ENCODE results near the gene CACNB4. TPM values are rescaled to one million over a fixed set of nuclear protein-coding genes. Genes with fewer than 3 reads are reported as not detected.

Gene CACNB4
- total and polyA plus RNA-seq, 8 donors, result under 0.01 to 6.4 (median 1.0) TPM

DNA sequence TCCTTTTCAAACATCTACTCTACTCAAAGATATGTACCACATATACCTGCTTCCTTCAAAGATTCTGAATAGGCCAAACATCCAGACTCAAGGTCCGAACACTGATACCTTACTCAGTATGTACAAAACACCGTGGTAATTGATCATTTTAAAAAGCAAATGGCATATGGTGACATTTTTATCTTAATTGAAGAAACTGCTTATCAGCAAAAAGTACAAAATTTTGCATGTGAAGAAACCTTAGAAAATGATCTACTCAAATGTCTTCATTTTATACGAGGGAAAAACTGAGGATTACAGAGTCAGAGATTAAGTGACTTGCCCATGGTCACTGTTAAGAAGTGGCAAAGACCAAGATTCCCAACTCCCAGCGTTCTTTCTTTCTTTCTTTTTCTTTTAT, 133.0 kb downstream of the CACNB4 start:
- Histone ChIP-seq H3K27ac (no peak overlapping the region), H3K27me3 (no peaks in the 10 kb centered on the region), H3K4me3 (no peak overlapping the region), H3K9me3 (no peaks in the 10 kb centered on the region), H3K4me1 (no peaks in the 10 kb centered on the region), H3K36me3 (no peaks in the 10 kb centered on the region)
- DNase-seq, result no peak
- TF ChIP-seq, protein P1, sequence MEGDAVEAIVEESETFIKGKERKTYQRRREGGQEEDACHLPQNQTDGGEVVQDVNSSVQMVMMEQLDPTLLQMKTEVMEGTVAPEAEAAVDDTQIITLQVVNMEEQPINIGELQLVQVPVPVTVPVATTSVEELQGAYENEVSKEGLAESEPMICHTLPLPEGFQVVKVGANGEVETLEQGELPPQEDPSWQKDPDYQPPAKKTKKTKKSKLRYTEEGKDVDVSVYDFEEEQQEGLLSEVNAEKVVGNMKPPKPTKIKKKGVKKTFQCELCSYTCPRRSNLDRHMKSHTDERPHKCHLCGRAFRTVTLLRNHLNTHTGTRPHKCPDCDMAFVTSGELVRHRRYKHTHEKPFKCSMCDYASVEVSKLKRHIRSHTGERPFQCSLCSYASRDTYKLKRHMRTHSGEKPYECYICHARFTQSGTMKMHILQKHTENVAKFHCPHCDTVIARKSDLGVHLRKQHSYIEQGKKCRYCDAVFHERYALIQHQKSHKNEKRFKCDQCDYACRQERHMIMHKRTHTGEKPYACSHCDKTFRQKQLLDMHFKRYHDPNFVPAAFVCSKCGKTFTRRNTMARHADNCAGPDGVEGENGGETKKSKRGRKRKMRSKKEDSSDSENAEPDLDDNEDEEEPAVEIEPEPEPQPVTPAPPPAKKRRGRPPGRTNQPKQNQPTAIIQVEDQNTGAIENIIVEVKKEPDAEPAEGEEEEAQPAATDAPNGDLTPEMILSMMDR (IDR thresholded peaks at IDR 0.05), result no peak
- no peak for TF ChIP-seq POLR2A (IDR thresholded peaks at IDR 0.05)
- no peak for TF ChIP-seq EP300 (IDR thresholded peaks at IDR 0.05)
- TF ChIP-seq POLR2AphosphoS5 (IDR thresholded peaks at IDR 0.05), result no peak
- 86 to 92% (median 91%) methylated on average over 4 of the region's 4 CpGs for WGBS, 5 donors
- intact Hi-C loops (cut with DNase I; ENCODE audit: low total_unique reads), result no loop called here

DNA sequence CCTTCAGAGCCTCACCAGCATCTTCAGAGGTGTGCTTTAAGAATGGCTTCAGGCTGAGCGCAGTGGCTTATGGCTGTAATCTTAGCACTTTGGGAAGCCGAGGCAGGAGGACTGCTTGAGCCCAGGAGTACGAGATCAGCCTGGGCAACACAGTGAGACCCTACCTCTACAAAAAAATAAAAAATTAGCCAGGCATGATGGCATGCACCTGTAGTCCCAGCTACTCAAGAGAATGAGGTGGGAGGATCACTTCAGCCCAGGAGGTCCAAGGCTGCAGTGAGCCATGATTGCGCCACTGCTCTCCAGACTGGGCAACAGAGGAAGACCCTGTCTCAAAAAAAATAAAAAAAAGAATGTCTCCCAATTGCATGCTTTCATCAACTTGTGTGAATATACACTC, 137.3 kb downstream of the CACNB4 start:
- H3K4me3 ChIP-seq, result no peak overlapping the region
- DNase-seq, result no peak
- WGBS, 5 donors, result 92 to 99% (median 96%) methylated on average over 4 of the region's 4 CpGs
- H3K27me3 ChIP-seq, result no peaks in the 10 kb centered on the region
- H3K4me1 ChIP-seq, result peaks cover 0 to 6% (median 0%) of the 10 kb centered on the region in 4 donors
- H3K27ac ChIP-seq, result no peak overlapping the region
- no peaks in the 10 kb centered on the region for H3K9me3 ChIP-seq
- intact Hi-C loops (cut with DNase I; ENCODE audit: low total_unique reads), result no loop called here
- H3K36me3 ChIP-seq, result no peaks in the 10 kb centered on the region
- TF ChIP-seq EP300 (IDR thresholded peaks at IDR 0.05) (no peak), POLR2A (IDR thresholded peaks at IDR 0.05) (no peak), POLR2AphosphoS5 (IDR thresholded peaks at IDR 0.05) (no peak)
- TF ChIP-seq, protein P1 (IDR thresholded peaks at IDR 0.05), result no peak

DNA sequence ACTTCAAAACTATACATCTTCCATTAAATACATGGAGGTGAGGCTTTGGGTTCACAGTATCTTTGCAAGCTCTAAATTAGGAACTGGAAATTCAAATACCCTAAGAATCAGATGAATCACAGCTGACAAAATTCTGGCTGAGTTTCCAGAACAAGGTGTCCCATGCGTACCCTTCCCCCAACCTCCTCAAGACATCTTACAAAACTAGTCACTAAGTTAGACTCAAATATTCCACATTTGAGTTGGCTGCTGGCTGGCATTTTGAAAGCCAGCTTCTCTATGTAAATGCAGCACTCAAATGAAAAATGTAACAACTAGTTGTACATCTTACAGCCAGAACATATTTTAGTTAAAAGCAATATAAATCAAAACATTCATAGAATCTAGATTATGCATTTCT, 139.6 kb downstream of the CACNB4 start:
- Histone ChIP-seq H3K36me3 (no peaks in the 10 kb centered on the region), H3K9me3 (no peaks in the 10 kb centered on the region), H3K27ac (no peak overlapping the region), H3K27me3 (no peaks in the 10 kb centered on the region), H3K4me1 (peaks cover 0 to 6% (median 0%) of the 10 kb centered on the region in 4 donors), H3K4me3 (no peak overlapping the region)
- DNase-seq, result no peak
- 70 to 98% (median 88%) methylated on average over 1 of the region's 1 CpG for WGBS, 5 donors
- TF ChIP-seq, protein P1 (IDR thresholded peaks at IDR 0.05), result no peak
- TF ChIP-seq POLR2A (IDR thresholded peaks at IDR 0.05), result no peak
- intact Hi-C loops (cut with DNase I; ENCODE audit: low total_unique reads), result no loop called here

DNA sequence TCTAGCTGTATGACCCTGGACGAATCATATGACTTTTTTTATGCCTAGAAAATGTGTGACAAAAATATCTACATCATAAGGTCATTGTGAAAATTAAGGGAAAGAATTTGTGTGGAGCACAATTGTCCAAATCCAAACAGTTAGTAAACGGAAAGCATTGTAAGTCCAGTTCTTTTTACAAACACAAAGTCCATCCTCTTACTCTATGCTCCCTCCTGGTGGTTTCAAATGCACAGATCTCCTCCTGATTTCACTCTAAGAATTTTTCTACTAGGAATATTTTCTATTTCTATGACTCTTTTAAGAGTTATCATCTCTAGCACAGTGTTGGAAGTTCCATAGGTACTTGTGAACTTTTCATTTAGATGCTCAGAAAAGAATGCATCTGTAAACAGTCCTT, 145.4 kb downstream of the CACNB4 start:
- Histone ChIP-seq H3K4me3 (no peak overlapping the region), H3K27ac (no peak overlapping the region), H3K4me1 (no peaks in the 10 kb centered on the region), H3K27me3 (no peaks in the 10 kb centered on the region), H3K36me3 (no peaks in the 10 kb centered on the region), H3K9me3 (no peaks in the 10 kb centered on the region)
- no peak for DNase-seq
- TF ChIP-seq EP300 (IDR thresholded peaks at IDR 0.05), result no peak
- TF ChIP-seq, protein P1 (IDR thresholded peaks at IDR 0.05), result no peak
- no peak for TF ChIP-seq POLR2A (IDR thresholded peaks at IDR 0.05)
- TF ChIP-seq POLR2AphosphoS5 (IDR thresholded peaks at IDR 0.05), result no peak
- WGBS, 5 donors, result 53 to 76% (median 75%) methylated on average over 2 of the region's 2 CpGs
- intact Hi-C loops (cut with DNase I; ENCODE audit: low total_unique reads), result no loop called here
